A673 (cell line): Measurements from ENCODE around the gene GOLGA1.

Source experiments
- CTCF ChIP-seq: fragments of 300-800, 200-600 bp; sonication (generic); conservative IDR thresholded peaks from 2 replicates; pipeline ENCODE4 v1.5.1; 2017; ENCODE audit warnings: low read depth, mild to moderate bottlenecking, antibody characterized with exemption, low read length, moderate library complexity, mixed read lengths
- EZH2 ChIP-seq: fragments of 200-600 bp; sonication (generic); IDR thresholded peaks from 2 replicates; pipeline ENCODE4 v1.6.1; 2017; ENCODE audit warnings: borderline replicate concordance, low read depth, mild to moderate bottlenecking, mixed read lengths, antibody characterized with exemption, low read length; ENCODE audit not compliant: poor library complexity, severe bottlenecking

GRCh38 chr9:124870723-124871122 is 70.2 kb downstream of the GOLGA1 start:
- no peak for TF ChIP-seq CTCF
- TF ChIP-seq EZH2, result no peak
